KOPT-K1 (cell line): ENCODE measurements around the gene CDC42BPB.

Source experiments
- H3K27ac ChIP-seq: fragments of 200-600 bp; sonication (generic); 2 replicates; pipeline ENCODE4 v1.5.1; 2016; ENCODE audit warnings: antibody characterized with exemption, mild to moderate bottlenecking, low read depth, low read length; ENCODE audit not compliant: poor library complexity, severe bottlenecking
- H3K36me3 ChIP-seq: fragments of 200-600 bp; sonication (generic); 2 replicates; pipeline ENCODE4 v1.5.1; 2017; ENCODE audit warnings: antibody characterized with exemption, mild to moderate bottlenecking, low read length, moderate library complexity; ENCODE audit not compliant: insufficient read depth
- H3K9me3 ChIP-seq: fragments of 200-600 bp; sonication (generic); 2 replicates; pipeline ENCODE4 v1.5.1; 2017; ENCODE audit warnings: antibody characterized with exemption, low read length, mild to moderate bottlenecking; ENCODE audit not compliant: insufficient read depth, poor library complexity, severe bottlenecking

Gene CDC42BPB

GRCh38 chr14:103008126-103008525 lies 49.2 kb downstream of the CDC42BPB start:
- H3K36me3 ChIP-seq, result no peaks in the 10 kb centered on the region
- H3K27ac ChIP-seq, result no peak overlapping the region
- no peaks in the 10 kb centered on the region for H3K9me3 ChIP-seq

GRCh38 chr14:103007555-103007954 lies 49.8 kb downstream of the CDC42BPB start:
- Histone ChIP-seq H3K27ac (no peak overlapping the region), H3K9me3 (no peaks in the 10 kb centered on the region), H3K36me3 (no peaks in the 10 kb centered on the region)

GRCh38 chr14:103006991-103007520 lies 50.3 kb downstream of the CDC42BPB start:
- no peaks in the 10 kb centered on the region for H3K9me3 ChIP-seq
- no peaks in the 10 kb centered on the region for H3K36me3 ChIP-seq
- H3K27ac ChIP-seq, result no peak overlapping the region

- Histone ChIP-seq H3K9me3 (no peaks in the 10 kb centered on the region), H3K36me3 (no peaks in the 10 kb centered on the region), H3K27ac (no peak overlapping the region)
These were observed 51.2 kb downstream of the CDC42BPB start for GRCh38 chr14:103006106-103006505.

GRCh38 chr14:103003850-103004249 lies 53.5 kb downstream of the CDC42BPB start:
- no peaks in the 10 kb centered on the region for H3K9me3 ChIP-seq
- H3K36me3 ChIP-seq, result no peaks in the 10 kb centered on the region
- H3K27ac ChIP-seq, result no peak overlapping the region

- no peaks in the 10 kb centered on the region for H3K36me3 ChIP-seq
- H3K9me3 ChIP-seq, result no peaks in the 10 kb centered on the region
- no peak overlapping the region for H3K27ac ChIP-seq
These were observed 54.1 kb downstream of the CDC42BPB start for GRCh38 chr14:103003351-103003615.

GRCh38 chr14:103002578-103003350 lies 54.6 kb downstream of the CDC42BPB start:
- Histone ChIP-seq H3K27ac (no peak overlapping the region), H3K36me3 (no peaks in the 10 kb centered on the region), H3K9me3 (no peaks in the 10 kb centered on the region)

GRCh38 chr14:103001651-103002396 lies 55.5 kb downstream of the CDC42BPB start:
- H3K36me3 ChIP-seq, result no peaks in the 10 kb centered on the region
- H3K27ac ChIP-seq, result no peak overlapping the region

GRCh38 chr14:103001226-103001625 lies 56.1 kb downstream of the CDC42BPB start:
- no peaks in the 10 kb centered on the region for H3K9me3 ChIP-seq
- no peak overlapping the region for H3K27ac ChIP-seq
- no peaks in the 10 kb centered on the region for H3K36me3 ChIP-seq

More at GRCh38 chr14:103001651-103002396, 55.5 kb downstream of the CDC42BPB start:
- H3K9me3 ChIP-seq, result no peaks in the 10 kb centered on the region

- Histone ChIP-seq H3K27ac (no peak overlapping the region), H3K36me3 (no peaks in the 10 kb centered on the region), H3K9me3 (no peaks in the 10 kb centered on the region)
These were observed 56.9 kb downstream of the CDC42BPB start for GRCh38 chr14:103000291-103000921.

GRCh38 chr14:102999227-102999895 lies 58.0 kb downstream of the CDC42BPB start:
- H3K9me3 ChIP-seq, result no peaks in the 10 kb centered on the region
- H3K36me3 ChIP-seq, result no peaks in the 10 kb centered on the region
- H3K27ac ChIP-seq, result no peak overlapping the region

GRCh38 chr14:102998393-102998792 lies 59.0 kb downstream of the CDC42BPB start:
- no peak overlapping the region for H3K27ac ChIP-seq
- no peaks in the 10 kb centered on the region for H3K9me3 ChIP-seq
- H3K36me3 ChIP-seq, result no peaks in the 10 kb centered on the region

GRCh38 chr14:102996941-102997340 lies 60.4 kb downstream of the CDC42BPB start:
- Histone ChIP-seq H3K27ac (no peak overlapping the region), H3K36me3 (no peaks in the 10 kb centered on the region), H3K9me3 (no peaks in the 10 kb centered on the region)

- Histone ChIP-seq H3K9me3 (no peaks in the 10 kb centered on the region), H3K27ac (no peak overlapping the region), H3K36me3 (no peaks in the 10 kb centered on the region)
These were observed 62.7 kb downstream of the CDC42BPB start for GRCh38 chr14:102994689-102995088.

- Histone ChIP-seq H3K27ac (no peak overlapping the region), H3K9me3 (peaks cover 6% of the 10 kb centered on the region), H3K36me3 (no peaks in the 10 kb centered on the region)
These were observed 63.8 kb downstream of the CDC42BPB start for GRCh38 chr14:102993523-102993922.
